ENCODE data around the gene DPP9.

DNA sequence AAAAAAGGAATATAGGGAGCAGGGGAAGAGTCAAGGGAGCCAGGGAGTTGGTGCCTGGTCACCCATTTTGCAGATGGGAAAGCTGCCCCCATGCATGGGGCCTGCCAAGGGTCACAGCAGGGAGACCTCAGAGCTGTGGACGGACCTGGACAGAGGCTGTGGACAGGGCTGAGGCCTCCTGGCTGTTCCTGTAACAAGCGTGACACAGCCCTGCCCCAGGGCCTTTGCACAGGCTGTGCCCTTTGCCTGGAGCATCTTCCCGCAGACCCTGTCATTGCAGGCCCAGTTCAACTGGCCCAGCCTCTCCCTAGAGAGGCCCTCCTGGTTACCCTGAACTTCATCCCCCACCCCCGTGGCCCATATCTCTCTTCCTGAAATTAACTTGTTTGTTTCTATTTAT is 77.9 kb downstream of the DPP9 start:
- TF ChIP-seq POLR2A (IDR thresholded peaks at IDR 0.05) = no peak
- no peak for TF ChIP-seq EP300 (IDR thresholded peaks at IDR 0.05)
